Activated B cell treated with CpG ODN at 0.5 μM for 24 hours (primary cell): ENCODE results near the gene CEP72. TPM values are rescaled to one million over a fixed set of nuclear protein-coding genes. Genes with fewer than 3 reads are reported as not detected.

Experiments
- ATAC-seq: fragments of 200-7000 bp; cut with Tn5 transposase; one replicate; pipeline ENCODE4 v1.10.0; 2021; ENCODE audit warnings: low read depth, mild to moderate bottlenecking, moderate library complexity
- CTCF ChIA-PET: fragments of 350-600 bp; sonication (Branson Sonifier 250); formaldehyde crosslinking; loops from one replicate; lab custom pipeline; 2021; ENCODE audit warnings: antibody characterized with exemption; lab: Charles Lee
- POLR2A ChIA-PET: fragments of 350-600 bp; sonication (Branson Sonifier 250); formaldehyde crosslinking; loops from one replicate; lab custom pipeline; 2021; ENCODE audit warnings: antibody characterized with exemption; lab: Charles Lee
- DNase-seq: peaks from one replicate; pipeline ENCODE4 v3.0.0; 2022
- H3K27ac Mint-ChIP-seq: one replicate; pipeline ENCODE4 v1.8.0; 2020; ENCODE audit warnings: mixed read lengths
- H3K27me3 Mint-ChIP-seq: one replicate; pipeline ENCODE4 v1.8.0; 2021; ENCODE audit warnings: mixed read lengths
- H3K36me3 Mint-ChIP-seq: one replicate; pipeline ENCODE4 v1.8.0; 2021; ENCODE audit warnings: low read depth, mixed read lengths
- H3K4me1 Mint-ChIP-seq: one replicate; pipeline ENCODE4 v1.8.0; 2021; ENCODE audit warnings: mixed read lengths
- H3K4me3 Mint-ChIP-seq: one replicate; pipeline ENCODE4 v1.8.0; 2020; ENCODE audit warnings: mild to moderate bottlenecking, mixed read lengths
- H3K9me3 Mint-ChIP-seq: one replicate; pipeline ENCODE4 v1.8.0; 2020; ENCODE audit warnings: mixed read lengths
- intact Hi-C: fragments of 100-400 bp; cut with micrococcal nuclease; formaldehyde crosslinking; loops from one replicate; pipeline ENCODE4 v1.15.1; 2024
- total RNA-seq: library from RNA; stranded (reverse); gene quantifications from 2 replicates; pipeline ENCODE4 v1.2.3, GENCODE V29; 2022
- TF ChIP-seq, protein P1 (sequence below): fragments of 200-600 bp; IDR thresholded peaks from one replicate; pipeline ENCODE4 v1.8.0; 2022; ENCODE audit warnings: antibody characterized with exemption, mild to moderate bottlenecking

Gene CEP72
- total RNA-seq, 1 donor from 2014 or later = 17.4 TPM

GRCh38 chr5:568061-568781 is 43.9 kb upstream of the CEP72 start:
- POLR2A ChIA-PET = no interaction called here
- H3K4me1 Mint-ChIP-seq = peaks cover 5% of the 10 kb centered on the region
- H3K4me3 Mint-ChIP-seq = no peak overlapping the region
- H3K27ac Mint-ChIP-seq = no peak overlapping the region
- CTCF ChIA-PET = no interaction called here
- no peak for DNase-seq
- H3K27me3 Mint-ChIP-seq = peaks cover 19% of the 10 kb centered on the region
- TF ChIP-seq, protein P1, sequence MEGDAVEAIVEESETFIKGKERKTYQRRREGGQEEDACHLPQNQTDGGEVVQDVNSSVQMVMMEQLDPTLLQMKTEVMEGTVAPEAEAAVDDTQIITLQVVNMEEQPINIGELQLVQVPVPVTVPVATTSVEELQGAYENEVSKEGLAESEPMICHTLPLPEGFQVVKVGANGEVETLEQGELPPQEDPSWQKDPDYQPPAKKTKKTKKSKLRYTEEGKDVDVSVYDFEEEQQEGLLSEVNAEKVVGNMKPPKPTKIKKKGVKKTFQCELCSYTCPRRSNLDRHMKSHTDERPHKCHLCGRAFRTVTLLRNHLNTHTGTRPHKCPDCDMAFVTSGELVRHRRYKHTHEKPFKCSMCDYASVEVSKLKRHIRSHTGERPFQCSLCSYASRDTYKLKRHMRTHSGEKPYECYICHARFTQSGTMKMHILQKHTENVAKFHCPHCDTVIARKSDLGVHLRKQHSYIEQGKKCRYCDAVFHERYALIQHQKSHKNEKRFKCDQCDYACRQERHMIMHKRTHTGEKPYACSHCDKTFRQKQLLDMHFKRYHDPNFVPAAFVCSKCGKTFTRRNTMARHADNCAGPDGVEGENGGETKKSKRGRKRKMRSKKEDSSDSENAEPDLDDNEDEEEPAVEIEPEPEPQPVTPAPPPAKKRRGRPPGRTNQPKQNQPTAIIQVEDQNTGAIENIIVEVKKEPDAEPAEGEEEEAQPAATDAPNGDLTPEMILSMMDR = no peak
- no peak for ATAC-seq
- intact Hi-C loops = no loop called here
- peaks cover 4% of the 10 kb centered on the region for H3K9me3 Mint-ChIP-seq
- H3K36me3 Mint-ChIP-seq = no peaks in the 10 kb centered on the region

DNA sequence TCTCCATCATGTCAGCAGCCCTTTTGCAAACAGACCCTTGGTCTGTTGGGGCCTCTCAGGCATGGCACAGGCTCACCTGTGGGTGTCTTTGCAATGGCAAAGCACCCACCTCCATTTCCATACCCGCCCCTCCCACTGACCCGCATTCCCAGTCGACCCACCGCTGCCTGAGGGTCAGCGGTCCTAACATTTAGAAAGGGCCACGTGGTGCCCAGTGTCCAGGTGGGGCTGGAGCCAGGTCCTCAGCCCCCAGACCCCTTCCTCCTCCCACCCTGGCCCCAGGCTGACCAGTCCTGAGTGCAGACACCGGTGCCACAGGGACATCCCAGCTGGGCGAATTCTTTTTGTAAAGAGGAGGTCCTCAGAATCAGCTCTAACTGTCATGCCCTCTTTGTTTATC is 43.3 kb upstream of the CEP72 start:
- Mint-ChIP-seq H3K36me3 (no peaks in the 10 kb centered on the region), H3K9me3 (peaks cover 4% of the 10 kb centered on the region), H3K4me3 (no peak overlapping the region), H3K4me1 (peaks cover 5% of the 10 kb centered on the region), H3K27me3 (peaks cover 19% of the 10 kb centered on the region), H3K27ac (no peak overlapping the region)
- DNase-seq = no peak
- TF ChIP-seq, protein P1 = no peak
- intact Hi-C loops = no loop called here
- ChIA-PET CTCF (no interaction called here), POLR2A (no interaction called here)
- no peak for ATAC-seq

GRCh38 chr5:569358-569867 is 42.7 kb upstream of the CEP72 start:
- H3K4me3 Mint-ChIP-seq = no peak overlapping the region

DNA sequence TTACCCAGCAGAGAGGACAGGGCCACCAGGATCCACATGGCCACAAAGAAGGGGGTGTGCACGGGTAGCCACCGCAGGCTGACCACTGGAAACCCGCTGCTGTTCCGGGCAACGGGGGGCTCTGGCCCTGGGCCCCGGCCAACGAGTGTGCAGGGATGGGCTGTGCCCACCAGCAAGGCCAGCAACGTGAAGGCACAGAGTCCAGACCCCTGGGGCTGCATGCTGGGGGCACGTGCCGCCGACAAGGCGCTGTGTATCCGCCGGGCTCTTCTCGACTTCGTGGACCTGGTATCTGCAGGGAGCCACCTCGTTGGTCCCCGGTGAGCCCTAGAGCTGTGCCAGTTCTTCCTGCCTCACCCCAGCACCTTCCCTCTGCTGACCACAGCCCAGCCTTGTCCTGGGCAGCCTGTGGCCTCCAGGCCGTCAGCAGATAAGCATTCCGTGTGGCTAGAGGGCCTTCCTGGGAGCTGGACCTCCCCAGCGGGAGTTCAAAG is 42.2 kb upstream of the CEP72 start:
- TF ChIP-seq, protein P1 = no peak
- Mint-ChIP-seq H3K4me1 (peaks cover 5% of the 10 kb centered on the region), H3K27me3 (peaks cover 19% of the 10 kb centered on the region), H3K27ac (no peak overlapping the region), H3K4me3 (no peak overlapping the region), H3K9me3 (peaks cover 4% of the 10 kb centered on the region), H3K36me3 (no peaks in the 10 kb centered on the region)
- intact Hi-C loops = no loop called here
- POLR2A ChIA-PET = no interaction called here
- ATAC-seq = no peak
- DNase-seq = no peak
- CTCF ChIA-PET = no interaction called here

More at GRCh38 chr5:569358-569867, 42.7 kb upstream of the CEP72 start:
- CTCF ChIA-PET = no interaction called here
- Mint-ChIP-seq H3K9me3 (peaks cover 4% of the 10 kb centered on the region), H3K36me3 (no peaks in the 10 kb centered on the region), H3K27me3 (peaks cover 19% of the 10 kb centered on the region), H3K4me1 (peaks cover 5% of the 10 kb centered on the region), H3K27ac (no peak overlapping the region)
- POLR2A ChIA-PET = no interaction called here
- DNase-seq (no peak), ATAC-seq (no peak)
- TF ChIP-seq, protein P1 = no peak
- intact Hi-C loops = no loop called here

DNA sequence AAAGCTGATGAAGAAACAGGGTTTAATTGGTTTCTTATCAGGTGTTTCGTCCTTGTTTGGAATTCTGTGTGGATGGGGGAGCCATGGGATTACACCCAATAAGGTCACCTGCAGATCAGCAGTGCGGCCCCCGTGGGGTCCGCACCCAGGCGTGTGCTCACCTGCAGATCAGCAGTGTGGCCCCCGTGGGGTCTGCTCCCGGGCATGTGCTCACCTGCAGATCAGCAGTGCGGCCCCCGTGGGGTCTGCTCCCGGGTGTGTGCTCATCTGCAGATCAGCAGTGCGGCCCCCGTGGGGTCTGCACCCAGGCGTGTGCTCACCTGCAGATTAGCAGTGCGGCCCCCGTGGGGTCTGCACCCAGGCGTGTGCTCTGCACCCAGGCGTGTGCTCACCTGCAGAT is 41.7 kb upstream of the CEP72 start:
- ChIA-PET CTCF (no interaction called here), POLR2A (no interaction called here)
- Mint-ChIP-seq H3K27ac (no peak overlapping the region), H3K4me1 (peaks cover 5% of the 10 kb centered on the region), H3K4me3 (no peak overlapping the region), H3K27me3 (peaks cover 24% of the 10 kb centered on the region), H3K9me3 (peaks cover 8% of the 10 kb centered on the region), H3K36me3 (no peaks in the 10 kb centered on the region)
- TF ChIP-seq, protein P1 = no peak
- intact Hi-C loops = no loop called here
- no peak for ATAC-seq
- no peak for DNase-seq
